K562 (cell line): ENCODE measurements around the gene ARHGEF7. TPM values are rescaled to one million over a fixed set of nuclear protein-coding genes. Genes with fewer than 3 reads are reported as not detected.

Source experiments
- ATF4 ChIP-seq: fragments of 450-650 bp; formaldehyde crosslinking; IDR thresholded peaks from 2 replicates; pipeline ENCODE4 v1.4.0; 2022; ENCODE audit warnings: mild to moderate bottlenecking, moderate library complexity
- BDP1 ChIP-seq: IDR thresholded peaks from 3 replicates; pipeline ENCODE4 v1.6.1; 2011; ENCODE audit not compliant: insufficient read length, insufficient read depth
- DDX20 ChIP-seq: fragments of 450-650 bp; IDR thresholded peaks from 2 replicates; pipeline ENCODE4 v1.6.1; 2016; ENCODE audit warnings: missing genetic modification characterization, low read depth, mild to moderate bottlenecking, missing compliant biosample characterization, moderate library complexity
- GABPB1 ChIP-seq: sonication (generic); formaldehyde crosslinking; IDR thresholded peaks from 2 replicates; pipeline ENCODE4 v1.8.0; 2022; ENCODE audit warnings: mild to moderate bottlenecking, missing genetic modification reagents
- HMG20A ChIP-seq: fragments of 450-650 bp; formaldehyde crosslinking; conservative IDR thresholded peaks from 2 replicates; pipeline ENCODE4 v1.4.0; 2020; ENCODE audit warnings: mild to moderate bottlenecking, mixed read lengths
- NONO ChIP-seq, 2 experiments: fragments of 200-400 bp in 1 of 2; fragments of 450-650 bp in 1 of 2; formaldehyde crosslinking in 1 of 2; IDR thresholded peaks; 2 replicates each; pipeline ENCODE4 v1.6.1; 2017; ENCODE audit warnings: low read depth in 2 of 2, mild to moderate bottlenecking in 2 of 2, moderate library complexity in 2 of 2, low read length in 1 of 2
- RNF219 ChIP-seq: fragments of 250-450 bp; sonication (Bioruptor Pico); IDR thresholded peaks from 2 replicates; pipeline ENCODE4 v1.5.0; 2022; ENCODE audit warnings: mild to moderate bottlenecking
- SMAD1 ChIP-seq: fragments of 150-350 bp; IDR thresholded peaks from 2 replicates; pipeline ENCODE4 v1.6.1; 2014; ENCODE audit warnings: low read length, low read depth; ENCODE audit not compliant: partially characterized antibody
- TFAM ChIP-seq: fragments of 250-450 bp; sonication (Bioruptor Pico); conservative IDR thresholded peaks from 2 replicates; pipeline ENCODE4 v1.5.0; 2021; ENCODE audit warnings: mild to moderate bottlenecking, moderate library complexity
- USF2 ChIP-seq: sonication (generic); formaldehyde crosslinking; IDR thresholded peaks from 2 replicates; pipeline ENCODE4 v1.5.0; 2020; ENCODE audit warnings: missing genetic modification reagents
- ZBTB11 ChIP-seq, 3 experiments: fragments of 200-800 bp in 1 of 3; fragments of 250-450 bp in 1 of 3; fragments of 450-650 bp in 1 of 3; sonication (Bioruptor Pico) in 1 of 3; sonication (Bioruptor generic) in 1 of 3; formaldehyde crosslinking in 1 of 3; IDR thresholded peaks; 2 replicates each; pipeline versions ENCODE4 v1.6.1 to v1.8.0; 2016 to 2022; ENCODE audit warnings: mild to moderate bottlenecking in 2 of 3, missing genetic modification characterization in 2 of 3, missing compliant biosample characterization in 1 of 3, moderate library complexity in 1 of 3
- ZBTB2 ChIP-seq: fragments of 450-650 bp; IDR thresholded peaks from 2 replicates; pipeline ENCODE4 v1.6.1; 2016; ENCODE audit warnings: antibody characterized with exemption
- ZNF445 ChIP-seq: fragments of 250-450 bp; sonication (Bioruptor Pico); IDR thresholded peaks from 2 replicates; pipeline ENCODE4 v1.4.0; 2020; ENCODE audit warnings: low read depth, mild to moderate bottlenecking, moderate library complexity
- polyA plus RNA-seq, 8 experiments: library from polyadenylated mRNA; depleted of rRNA in 4 of 8; stranded (reverse) in 5 of 8; unstranded in 3 of 8; fragments of >200 nt; fragmentation: Nextera tagmentation in 2 of 8; fragmentation: Illumina TruSeq in 1 of 8; extraction: Ambion mirVana in 2 of 8; extraction: Trizol in 1 of 8; gene quantifications; 2 replicates each; pipeline versions ENCODE4 v1.2.1 to v1.2.3, GENCODE V29; 2011 to 2014; ENCODE audit warnings: inconsistent platforms in 1 of 8, missing spikeins in 1 of 8
- total RNA-seq, 7 experiments: library from RNA; depleted of rRNA in 6 of 7; stranded (reverse); fragments of >200 nt in 6 of 7; fragmentation: Illumina TruSeq in 2 of 7; extraction: Trizol in 2 of 7; gene quantifications; 2 replicates each; pipeline versions ENCODE4 v1.2.1 to v1.2.3, GENCODE V29; 2011 to 2021; ENCODE audit warnings: low replicate concordance in 1 of 7

Gene ARHGEF7
- total and polyA plus RNA-seq, 9 of the 15 experiments (the other 6 are each of a cell fraction or from before 2014, with no cell fraction given) = 2.1 to 26.8 (median 17.5) TPM

- TF ChIP-seq ZBTB2 = no peak
- TF ChIP-seq USF2 (CRISPR knock-in tag) = no peak
- TF ChIP-seq TFAM (CRISPR knock-in tag) = no peak
- TF ChIP-seq HMG20A = no peak
- no peak for TF ChIP-seq NONO (IDR thresholded peaks at IDR 0.05; ENCODE audit: low read depth in 2 of 2, low read length in 1 of 2)
- TF ChIP-seq ZNF445 (CRISPR knock-in tag) = no peak
- TF ChIP-seq GABPB1 (CRISPR knock-in tag) = no peak
- no peak for TF ChIP-seq SMAD1
- TF ChIP-seq BDP1 = no peak
- no peak for TF ChIP-seq ATF4 (CRISPR knock-in tag)
- no peak for TF ChIP-seq DDX20
- no peak for TF ChIP-seq RNF219
- TF ChIP-seq ZBTB11 (CRISPR knock-in tag; IDR thresholded peaks at IDR 0.05) = no peak
- TF ChIP-seq, all 486 proteins: peak for 0
These were observed 160.3 kb downstream of the ARHGEF7 start (continued) for GRCh38 chr13:111275382-111275781.
